Transverse colon (tissue), 4 donors: ENCODE results near the gene FOXG1. TPM values are rescaled to one million over a fixed set of nuclear protein-coding genes. Genes with fewer than 3 reads are reported as not detected.

ENCODE experiments used
- DNase-seq: peaks from one replicate; pipeline ENCODE4 v3.0.0-alpha.2; 2019
- H3K27ac ChIP-seq, 4 donors: fragments of 200-600 bp; sonication (generic); 2 replicates each; pipeline ENCODE4 v1.5.1; 2016 to 2018; ENCODE audit warnings: inconsistent platforms in 4 of 4
- H3K27me3 ChIP-seq: fragments of 200-600 bp; sonication (generic); 2 replicates; pipeline ENCODE4 v1.5.1; 2017; ENCODE audit warnings: inconsistent platforms
- H3K36me3 ChIP-seq, 4 donors: fragments of 200-600 bp; sonication (generic); 2 replicates each; pipeline ENCODE4 v1.5.1; 2017 to 2019; ENCODE audit warnings: inconsistent platforms in 4 of 4
- H3K4me1 ChIP-seq, 4 donors: fragments of 200-600 bp; sonication (generic); 2 replicates each; pipeline ENCODE4 v1.5.1; 2017 to 2020; ENCODE audit warnings: inconsistent platforms in 4 of 4
- H3K4me3 ChIP-seq, 4 donors: fragments of 200-600 bp; sonication (generic); 1 replicate in 1 of 4; 2 replicates in 3 of 4; pipeline versions ENCODE4 v1.5.1 to v1.6.1; 2017 to 2019; ENCODE audit warnings: inconsistent platforms in 4 of 4
- H3K9me3 ChIP-seq, 2 donors: fragments of 200-600 bp; sonication (generic); 2 replicates each; pipeline ENCODE4 v1.5.1; 2017 to 2019; ENCODE audit warnings: inconsistent platforms in 2 of 2
- CTCF ChIP-seq, 5 experiments: fragments of 200-600 bp in 3 of 5; fragments of 450-650 bp in 2 of 5; sonication (generic) in 3 of 5; IDR thresholded peaks; 1 replicate in 2 of 5; 2 replicates in 3 of 5; pipeline ENCODE4 v1.5.1; 2016 to 2017; ENCODE audit warnings: antibody characterized with exemption in 5 of 5, inconsistent platforms in 3 of 5, mild to moderate bottlenecking in 2 of 5, moderate library complexity in 1 of 5
- EP300 ChIP-seq: sonication (generic); formaldehyde crosslinking; IDR thresholded peaks from one replicate; pipeline ENCODE4 v1.6.1; 2017; ENCODE audit warnings: antibody characterized with exemption, low read depth
- POLR2A ChIP-seq: fragments of 450-650 bp; IDR thresholded peaks from one replicate; pipeline ENCODE4 v1.6.1; 2016; ENCODE audit warnings: antibody characterized with exemption, mild to moderate bottlenecking, moderate library complexity
- POLR2AphosphoS5 ChIP-seq, 3 donors: sonication (generic); formaldehyde crosslinking; IDR thresholded peaks; one replicate each; pipeline ENCODE4 v1.6.1; 2016; ENCODE audit warnings: antibody characterized with exemption in 3 of 3
- WGBS, 2 donors: methylation state at CpG; one replicate each; pipeline ENCODE4 v1.1.5; 2018; ENCODE audit warnings: low coverage in 1 of 2; 5-methylcytosine and 5-hydroxymethylcytosine counted together
- in situ Hi-C, 4 donors: fragments of 200-750 bp; cut with MboI; loops; one replicate each; pipeline versions ENCODE4 v1.15.0 to v1.15.1; 2017; ENCODE audit warnings: low sequenced_read_pairs in 3 of 4, low pct_ligation_motif_present in 1 of 4, low pct_unique_long_range_greater_than_20kb in 1 of 4
- intact Hi-C: fragments of 100-400 bp; cut with DNase I; formaldehyde crosslinking; loops from one replicate; pipeline ENCODE4 v1.15.1; 2023; ENCODE audit warnings: low total_unique reads
- total RNA-seq, 4 donors: library from RNA; depleted of rRNA; stranded (reverse); fragments of >200 nt; gene quantifications; one replicate each; pipeline ENCODE4 v1.1.0, GENCODE V29; 2016

FOXG1 gene
- total RNA-seq, 4 donors from 2014 or later, result not detected

GRCh38 chr14:28762303-28762954, 4.2 kb upstream of the FOXG1 start:
- H3K27me3 ChIP-seq, result peaks cover 96% of the 10 kb centered on the region
- intact Hi-C loops (no loop called here), in situ Hi-C loops (loop anchor here in 3 of 4 donors (25.0 kb wide), 2 partner anchors 775 to 1450 kb away; no protein-coding TSS in a partner anchor)
- H3K36me3 ChIP-seq, result no peaks in the 10 kb centered on the region
- no peak for DNase-seq
- WGBS, 2 donors, result 15 to 20% methylated on average over 4 to 8 of the region's 8 CpGs
- H3K4me1 ChIP-seq, result peaks cover 0 to 20% (median 14%) of the 10 kb centered on the region in 4 donors
- no peak overlapping the region for H3K27ac ChIP-seq
- H3K4me3 ChIP-seq, result no peak overlapping the region
- no peaks in the 10 kb centered on the region for H3K9me3 ChIP-seq
- no peak for TF ChIP-seq EP300
- no peak for TF ChIP-seq POLR2A
- no peak for TF ChIP-seq POLR2AphosphoS5 (IDR thresholded peaks at IDR 0.05)

- no peaks in the 10 kb centered on the region for H3K9me3 ChIP-seq
- in situ Hi-C loops, result loop anchor here in 3 of 4 donors (25.0 kb wide), 2 partner anchors 774 to 1449 kb away; no protein-coding TSS in a partner anchor
- H3K27ac ChIP-seq, result no peak overlapping the region
- H3K27me3 ChIP-seq, result peaks cover 96% of the 10 kb centered on the region
- H3K4me3 ChIP-seq, result no peak overlapping the region
- H3K36me3 ChIP-seq, result no peaks in the 10 kb centered on the region
- H3K4me1 ChIP-seq, result peaks cover 0 to 20% (median 14%) of the 10 kb centered on the region in 4 donors
- intact Hi-C loops, result no loop called here
- TF ChIP-seq POLR2AphosphoS5 (IDR thresholded peaks at IDR 0.05) (no peak), EP300 (no peak), POLR2A (no peak), CTCF (IDR thresholded peaks at IDR 0.05) (no peak)
- 11% methylated on average over 3 of the region's 3 CpGs; no CpG with 5 or more reads in 1 of the 2 donors for WGBS, 2 donors
- DNase-seq, result no peak
These were observed 3.6 kb upstream of the FOXG1 start for GRCh38 chr14:28762955-28763326.

GRCh38 chr14:28763751-28764256, 2.8 kb upstream of the FOXG1 start:
- intact Hi-C loops, result no loop called here

GRCh38 chr14:28764257-28765160, 2.1 kb upstream of the FOXG1 start:
- Histone ChIP-seq H3K27me3 (peaks cover 96% of the 10 kb centered on the region), H3K27ac (no peak overlapping the region), H3K4me1 (peaks cover 0 to 20% (median 14%) of the 10 kb centered on the region in 4 donors), H3K9me3 (no peaks in the 10 kb centered on the region), H3K36me3 (no peaks in the 10 kb centered on the region), H3K4me3 (no peak overlapping the region)
- intact Hi-C loops, result no loop called here
- TF ChIP-seq POLR2AphosphoS5 (IDR thresholded peaks at IDR 0.05) (no peak), CTCF (IDR thresholded peaks at IDR 0.05) (no peak), POLR2A (no peak), EP300 (no peak)
- 14 to 29% methylated on average over 14 to 16 of the region's 16 CpGs for WGBS, 2 donors
- in situ Hi-C loops, result loop anchor here in 3 of 4 donors (25.0 kb wide), 2 partner anchors 773 to 1448 kb away; no protein-coding TSS in a partner anchor
- no peak for DNase-seq

More at GRCh38 chr14:28763751-28764256, 2.8 kb upstream of the FOXG1 start:
- in situ Hi-C loops, result loop anchor here in 3 of 4 donors (25.0 kb wide), 2 partner anchors 773 to 1448 kb away; no protein-coding TSS in a partner anchor
- H3K4me1 ChIP-seq, result peaks cover 0 to 20% (median 14%) of the 10 kb centered on the region in 4 donors
- no peaks in the 10 kb centered on the region for H3K36me3 ChIP-seq
- no peaks in the 10 kb centered on the region for H3K9me3 ChIP-seq
- no peak overlapping the region for H3K27ac ChIP-seq
- peaks cover 96% of the 10 kb centered on the region for H3K27me3 ChIP-seq
- no peak for DNase-seq
- no peak overlapping the region for H3K4me3 ChIP-seq
- TF ChIP-seq CTCF (IDR thresholded peaks at IDR 0.05), result no peak
- TF ChIP-seq EP300, result no peak
- TF ChIP-seq POLR2AphosphoS5 (IDR thresholded peaks at IDR 0.05), result peak in 1 of 3 donors; percentile 54
- no peak for TF ChIP-seq POLR2A
- 8 to 10% methylated on average over 4 of the region's 4 CpGs for WGBS, 2 donors
